ENCODE results near the gene VSNL1.

DNA sequence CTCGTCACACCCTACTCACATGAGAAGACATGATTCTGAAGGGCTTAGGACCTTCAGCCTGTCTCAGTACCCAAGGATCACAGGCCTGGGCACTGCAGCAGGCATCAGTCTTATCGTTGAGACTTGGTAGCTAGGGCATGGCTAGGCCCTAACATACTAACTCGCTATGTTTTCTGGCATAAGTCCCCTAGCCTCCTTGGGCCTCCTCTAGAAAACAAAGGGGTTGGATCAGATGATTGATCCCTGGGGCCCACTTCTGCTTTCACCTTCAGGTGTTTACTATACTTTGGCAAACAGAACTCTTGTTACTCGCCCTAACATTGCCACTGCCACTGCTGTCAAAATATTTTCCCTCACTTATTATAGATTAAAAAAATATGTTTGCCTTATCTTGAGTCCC, 44.2 kb downstream of the VSNL1 start:
- TF ChIP-seq, protein P1, sequence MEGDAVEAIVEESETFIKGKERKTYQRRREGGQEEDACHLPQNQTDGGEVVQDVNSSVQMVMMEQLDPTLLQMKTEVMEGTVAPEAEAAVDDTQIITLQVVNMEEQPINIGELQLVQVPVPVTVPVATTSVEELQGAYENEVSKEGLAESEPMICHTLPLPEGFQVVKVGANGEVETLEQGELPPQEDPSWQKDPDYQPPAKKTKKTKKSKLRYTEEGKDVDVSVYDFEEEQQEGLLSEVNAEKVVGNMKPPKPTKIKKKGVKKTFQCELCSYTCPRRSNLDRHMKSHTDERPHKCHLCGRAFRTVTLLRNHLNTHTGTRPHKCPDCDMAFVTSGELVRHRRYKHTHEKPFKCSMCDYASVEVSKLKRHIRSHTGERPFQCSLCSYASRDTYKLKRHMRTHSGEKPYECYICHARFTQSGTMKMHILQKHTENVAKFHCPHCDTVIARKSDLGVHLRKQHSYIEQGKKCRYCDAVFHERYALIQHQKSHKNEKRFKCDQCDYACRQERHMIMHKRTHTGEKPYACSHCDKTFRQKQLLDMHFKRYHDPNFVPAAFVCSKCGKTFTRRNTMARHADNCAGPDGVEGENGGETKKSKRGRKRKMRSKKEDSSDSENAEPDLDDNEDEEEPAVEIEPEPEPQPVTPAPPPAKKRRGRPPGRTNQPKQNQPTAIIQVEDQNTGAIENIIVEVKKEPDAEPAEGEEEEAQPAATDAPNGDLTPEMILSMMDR (IDR thresholded peaks at IDR 0.05) = no peak
- no peak for TF ChIP-seq POLR2A (IDR thresholded peaks at IDR 0.05)
